Panc1 (cell line): ENCODE measurements around the gene PPT1. TPM values are rescaled to one million over a fixed set of nuclear protein-coding genes. Genes with fewer than 3 reads are reported as not detected.

Experiments
- ATAC-seq: fragments of 200-7000 bp; cut with Tn5 transposase; 2 replicates; pipeline ENCODE4 v1.9.1; 2020; ENCODE audit warnings: mild to moderate bottlenecking, moderate library complexity
- BruUV-seq: library from RNA; stranded (reverse); fragments of 400-500 nt; replicated peaks from 2 replicates; lab custom pipeline; 2021; lab: Mats Ljungman, UMichigan
- CTCF ChIA-PET: fragments of 300-600 bp; sonication (Branson Sonifier 250); formaldehyde crosslinking; loops from one replicate; lab custom pipeline; 2022; ENCODE audit warnings: antibody characterized with exemption; lab: Charles Lee
- POLR2A ChIA-PET: fragments of 300-600 bp; sonication (Branson Sonifier 250); formaldehyde crosslinking; loops from one replicate; lab custom pipeline; 2022; ENCODE audit warnings: antibody characterized with exemption; lab: Charles Lee
- DNase-seq: peaks from one replicate; pipeline ENCODE4 v3.0.0-alpha.2; 2010; ENCODE audit warnings: low read depth, low spot score
- H3K27ac ChIP-seq: 2 replicates; pipeline ENCODE4 v1.5.1; 2011; ENCODE audit warnings: mild to moderate bottlenecking, low read length, inconsistent platforms
- H3K27me3 ChIP-seq: fragments of 200-500 bp; sonication (Bioruptor generic); 2 replicates; pipeline ENCODE4 v1.6.0; 2014; ENCODE audit warnings: low read length, inconsistent platforms; ENCODE audit not compliant: control insufficient read depth, insufficient read depth
- H3K36me3 ChIP-seq: fragments of 200-500 bp; sonication (Bioruptor generic); 2 replicates; pipeline ENCODE4 v1.5.1; 2014; ENCODE audit warnings: inconsistent platforms, mild to moderate bottlenecking, low read length, moderate library complexity; ENCODE audit not compliant: control insufficient read depth, insufficient read depth
- H3K4me1 ChIP-seq: 2 replicates; pipeline ENCODE4 v1.5.1; 2011; ENCODE audit warnings: inconsistent platforms, mild to moderate bottlenecking, low read length, moderate library complexity; ENCODE audit not compliant: control insufficient read depth, insufficient read depth
- H3K4me3 ChIP-seq, 2 experiments: 2 replicates each; pipeline ENCODE4 v1.5.1; 2011 to 2012; ENCODE audit warnings: low read depth in 2 of 2, low read length in 2 of 2, mild to moderate bottlenecking in 2 of 2, inconsistent platforms in 1 of 2, moderate library complexity in 1 of 2
- H3K9me3 ChIP-seq: fragments of 200-500 bp; sonication (Bioruptor generic); 2 replicates; pipeline ENCODE4 v1.5.1; 2014; ENCODE audit warnings: low read depth, mild to moderate bottlenecking, inconsistent platforms, low read length, moderate library complexity; ENCODE audit not compliant: control insufficient read depth, insufficient read depth
- CTCF ChIP-seq: fragments of 450-650 bp; IDR thresholded peaks from 2 replicates; pipeline ENCODE4 v1.5.1; 2017; ENCODE audit warnings: mild to moderate bottlenecking
- POLR2AphosphoS5 ChIP-seq: IDR thresholded peaks from 2 replicates; pipeline ENCODE4 v1.6.1; 2012; ENCODE audit warnings: mild to moderate bottlenecking, low read depth, low read length, moderate library complexity
- REST ChIP-seq, 2 experiments: IDR thresholded peaks; 2 replicates each; pipeline ENCODE4 v1.6.1; 2011 to 2012; ENCODE audit warnings: low read depth in 2 of 2, control low read depth in 1 of 2, low read length in 1 of 2, mild to moderate bottlenecking in 1 of 2, moderate library complexity in 1 of 2; ENCODE audit not compliant: insufficient read depth in 1 of 2
- SIN3A ChIP-seq: IDR thresholded peaks from 2 replicates; pipeline ENCODE4 v1.6.1; 2012; ENCODE audit warnings: low read depth, mild to moderate bottlenecking, low read length, moderate library complexity, borderline replicate concordance; ENCODE audit not compliant: insufficient read depth
- TCF7L2 ChIP-seq: IDR thresholded peaks from 2 replicates; pipeline ENCODE4 v1.6.1; 2011; ENCODE audit warnings: mild to moderate bottlenecking, low read depth, low read length, inconsistent platforms
- in situ Hi-C: cut with HindIII; loops from 2 replicates; pipeline ENCODE4 v1.10.0; 2016; ENCODE audit warnings: low sequenced_read_pairs, low pct_unique_long_range_greater_than_20kb
- intact Hi-C: fragments of 100-400 bp; cut with micrococcal nuclease; formaldehyde crosslinking; loops from one replicate; pipeline ENCODE4 v1.10.0; 2022; ENCODE audit not compliant: unreplicated experiment
- total RNA-seq: library from RNA; stranded (reverse); gene quantifications from one replicate; pipeline ENCODE4 v1.2.1, GENCODE V29; 2021; ENCODE audit not compliant: unreplicated experiment

Gene PPT1
- total RNA-seq, 1 experiment from 2014 or later, result 158 TPM

DNA sequence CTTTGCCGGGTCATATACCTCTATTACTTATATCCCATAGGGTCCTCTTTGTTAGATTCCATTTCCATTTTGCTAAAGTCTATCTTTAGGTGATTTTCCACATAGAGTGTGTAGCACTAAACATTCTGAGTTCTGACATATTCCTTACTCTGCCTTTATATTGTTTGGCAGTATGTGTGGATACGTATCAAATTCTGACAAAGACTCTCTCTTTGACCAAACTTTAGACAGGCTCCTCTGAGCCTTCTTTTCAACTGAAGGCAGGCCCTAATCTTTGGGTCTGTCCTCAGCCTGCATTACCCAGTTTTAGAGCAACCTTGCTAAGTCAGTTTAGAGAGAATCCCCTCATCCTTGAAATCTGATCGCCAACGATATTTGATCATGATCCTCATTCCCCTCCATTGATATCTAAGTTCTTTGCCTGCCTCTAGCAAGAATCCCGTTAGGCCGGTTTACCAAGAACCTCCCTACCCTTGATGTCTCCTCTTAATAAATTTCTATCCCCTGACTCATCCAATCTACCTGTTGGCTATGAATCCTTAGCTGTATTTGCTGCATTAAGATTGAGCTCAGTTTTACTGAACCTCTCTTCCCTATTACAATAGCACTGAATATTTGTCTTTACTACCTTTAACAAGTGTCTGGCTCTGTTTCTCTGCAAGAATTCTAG is 10.4 kb upstream of the PPT1 start:
- CTCF ChIA-PET, result interaction anchor here (0.6 kb wide), 1 partner anchor 18 kb away, joined by 3 read pairs; no protein-coding TSS in a partner anchor
- in situ Hi-C loops (no loop called here), intact Hi-C loops (no loop called here)
- Histone ChIP-seq H3K36me3 (no peaks in the 10 kb centered on the region), H3K27me3 (peaks cover 2% of the 10 kb centered on the region; the same call in 1 of the 2 replicates), H3K9me3 (peaks cover 4% of the 10 kb centered on the region; the same call in 1 of the 2 replicates), H3K4me1 (no peaks in the 10 kb centered on the region), H3K27ac (no peak overlapping the region), H3K4me3 (no peak overlapping the region)
- ATAC-seq (no peak), DNase-seq (no peak)
- POLR2A ChIA-PET, result no interaction called here
- no TSS peak for BruUV-seq
- TF ChIP-seq SIN3A, result no peak
- TF ChIP-seq REST (IDR thresholded peaks at IDR 0.05; ENCODE audit: insufficient read depth in 1 of 2, low read depth in 2 of 2, low read length in 1 of 2), result no peak
- TF ChIP-seq CTCF, result no peak
- TF ChIP-seq POLR2AphosphoS5, result no peak
- TF ChIP-seq TCF7L2, result no peak

DNA sequence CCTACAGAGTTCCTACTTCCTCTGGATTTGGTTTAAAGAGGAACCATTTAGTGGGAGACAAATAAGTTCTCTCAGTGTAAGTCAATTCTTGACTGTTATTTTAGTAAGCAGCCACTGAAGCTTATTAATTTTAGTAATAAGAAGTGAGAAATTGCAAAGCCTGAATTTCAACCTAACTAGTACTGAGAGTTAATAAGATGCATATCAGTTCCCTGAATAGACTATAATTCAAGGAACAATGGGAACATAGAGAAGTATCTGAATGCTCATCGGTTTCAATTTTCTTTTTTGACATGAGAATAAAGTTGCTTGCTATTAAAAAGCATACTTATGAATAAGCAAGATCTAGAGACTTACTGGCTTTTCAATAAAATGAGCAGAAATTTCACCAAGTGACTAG is 8.0 kb upstream of the PPT1 start:
- H3K27me3 ChIP-seq, result peaks cover 2% of the 10 kb centered on the region; the same call in 1 of the 2 replicates
- no peak overlapping the region for H3K27ac ChIP-seq
- TF ChIP-seq POLR2AphosphoS5, result no peak
- TF ChIP-seq REST (IDR thresholded peaks at IDR 0.05; ENCODE audit: insufficient read depth in 1 of 2, low read depth in 2 of 2, low read length in 1 of 2), result no peak
- TF ChIP-seq CTCF, result no peak
- no peak for TF ChIP-seq SIN3A
- TF ChIP-seq TCF7L2, result no peak
- ChIA-PET CTCF (no interaction called here), POLR2A (no interaction called here)
- no peak for ATAC-seq
- H3K4me1 ChIP-seq, result no peaks in the 10 kb centered on the region
- intact Hi-C loops, result no loop called here
- in situ Hi-C loops, result no loop called here
- H3K4me3 ChIP-seq, result no peak overlapping the region
- no peaks in the 10 kb centered on the region for H3K36me3 ChIP-seq
- no TSS peak for BruUV-seq
- DNase-seq, result no peak
- H3K9me3 ChIP-seq, result peaks cover 4% of the 10 kb centered on the region; the same call in 1 of the 2 replicates
